Hepatocyte (in vitro differentiated cells): Measurements from ENCODE around the gene CRACDL. TPM values are rescaled to one million over a fixed set of nuclear protein-coding genes. Genes with fewer than 3 reads are reported as not detected.

Source experiments
- DNase-seq: peaks from one replicate; pipeline ENCODE4 v3.0.0-alpha.2; 2016; ENCODE audit warnings: low spot score
- H2AFZ ChIP-seq: fragments of 200-600 bp; sonication (generic); 2 replicates; pipeline ENCODE4 v1.6.0; 2016; ENCODE audit warnings: antibody characterized with exemption, mild to moderate bottlenecking
- H3K27ac ChIP-seq: fragments of 200-600 bp; sonication (generic); 2 replicates; pipeline ENCODE4 v1.5.1; 2016; ENCODE audit warnings: mild to moderate bottlenecking
- H3K27me3 ChIP-seq: fragments of 200-600 bp; sonication (generic); 2 replicates; pipeline ENCODE4 v1.6.1; 2016
- H3K36me3 ChIP-seq: fragments of 200-600 bp; sonication (generic); replicated peaks from 2 replicates; pipeline ENCODE4 v1.5.1; 2016; ENCODE audit warnings: low read depth; ENCODE audit not compliant: insufficient read depth
- H3K4me1 ChIP-seq: fragments of 200-600 bp; sonication (generic); 2 replicates; pipeline ENCODE4 v1.5.1; 2016; ENCODE audit warnings: mild to moderate bottlenecking, moderate library complexity; ENCODE audit not compliant: insufficient read depth
- H3K4me2 ChIP-seq: fragments of 200-600 bp; sonication (generic); 2 replicates; pipeline ENCODE4 v1.6.0; 2016
- H3K4me3 ChIP-seq: fragments of 200-600 bp; sonication (generic); 2 replicates; pipeline ENCODE4 v1.5.1; 2016; ENCODE audit warnings: mild to moderate bottlenecking
- H3K79me2 ChIP-seq: fragments of 200-600 bp; sonication (generic); 2 replicates; pipeline ENCODE4 v1.6.0; 2017; ENCODE audit warnings: mild to moderate bottlenecking
- H3K9me2 ChIP-seq: fragments of 200-600 bp; sonication (generic); replicated peaks from 2 replicates; pipeline ENCODE4 v1.6.0; 2017; ENCODE audit warnings: mild to moderate bottlenecking; ENCODE audit not compliant: insufficient read depth
- H3K9me3 ChIP-seq: fragments of 200-600 bp; sonication (generic); 2 replicates; pipeline ENCODE4 v1.5.1; 2016; ENCODE audit warnings: low read depth, mild to moderate bottlenecking
- H4K20me1 ChIP-seq: fragments of 200-600 bp; sonication (generic); 2 replicates; pipeline ENCODE4 v1.6.0; 2016; ENCODE audit warnings: mild to moderate bottlenecking; ENCODE audit not compliant: insufficient read depth, poor library complexity, severe bottlenecking
- EZH2 ChIP-seq: fragments of 200-600 bp; sonication (generic); IDR thresholded peaks from 2 replicates; pipeline ENCODE4 v1.6.1; 2016; ENCODE audit warnings: antibody characterized with exemption, mild to moderate bottlenecking, borderline replicate concordance
- EZH2phosphoT487 ChIP-seq: fragments of 200-600 bp; sonication (generic); IDR thresholded peaks from one replicate; pipeline ENCODE4 v1.6.1; 2018; ENCODE audit warnings: antibody characterized with exemption, mild to moderate bottlenecking, low read depth, moderate library complexity; ENCODE audit not compliant: unreplicated experiment, severe bottlenecking
- WGBS: methylation state at CpG from one replicate; pipeline ENCODE4 v1.1.6; 2016; ENCODE audit warnings: low lambda C conversion rate; ENCODE audit errors: missing lambda C conversion rate; 5-methylcytosine and 5-hydroxymethylcytosine counted together
- polyA plus RNA-seq: library from polyadenylated mRNA; unstranded; fragments of >200 nt; fragmentation: Nextera tagmentation; extraction: Ambion mirVana; gene quantifications from 2 replicates; pipeline ENCODE4 v1.2.1, GENCODE V29; 2016
- total RNA-seq: library from RNA; depleted of rRNA; stranded (reverse); fragments of >200 nt; gene quantifications from 2 replicates; pipeline ENCODE4 v1.2.3, GENCODE V29; 2014
- TF ChIP-seq, protein P1 (sequence below): fragments of 200-600 bp; sonication (generic); IDR thresholded peaks from 2 replicates; pipeline ENCODE4 v1.5.1; 2016; ENCODE audit warnings: antibody characterized with exemption, mild to moderate bottlenecking; ENCODE audit not compliant: poor library complexity

Gene CRACDL
- total and polyA plus RNA-seq, 2 experiments from 2014 or later: 0.47 to 1.4 TPM

DNA sequence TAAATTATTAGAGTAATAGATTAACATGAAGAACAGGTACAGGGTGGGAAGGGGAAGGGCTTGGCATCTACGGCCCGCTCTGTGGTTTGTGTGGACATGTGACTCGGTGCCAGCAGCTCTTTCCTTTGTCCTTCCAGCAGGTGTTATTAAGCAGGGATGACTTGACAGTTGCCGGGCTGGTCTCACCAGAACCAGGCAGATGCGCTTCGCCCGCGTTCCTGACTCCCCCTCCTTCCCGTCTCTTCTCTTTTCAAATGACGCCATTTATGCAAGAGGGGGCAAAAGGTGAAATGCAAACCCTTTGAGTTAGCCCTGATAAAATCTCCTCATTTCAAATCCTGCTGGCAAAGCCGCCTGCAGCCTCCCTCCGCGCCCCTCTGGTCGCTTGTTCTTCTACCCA, 166.2 kb downstream of the CRACDL start:
- no peaks in the 10 kb centered on the region for H3K9me3 ChIP-seq
- H4K20me1 ChIP-seq: no peaks in the 10 kb centered on the region
- no peak overlapping the region for H3K4me3 ChIP-seq
- no peak for DNase-seq
- WGBS: 63% methylated on average over 14 of the region's 14 CpGs
- no peak overlapping the region for H3K4me2 ChIP-seq
- H3K9me2 ChIP-seq: no peaks in the 10 kb centered on the region
- H2AFZ ChIP-seq: no peak overlapping the region
- H3K27me3 ChIP-seq: no peaks in the 10 kb centered on the region
- H3K36me3 ChIP-seq: no peaks in the 10 kb centered on the region
- no peak overlapping the region for H3K27ac ChIP-seq
- H3K79me2 ChIP-seq: no peaks in the 10 kb centered on the region
- H3K4me1 ChIP-seq: peaks cover 2% of the 10 kb centered on the region
- TF ChIP-seq, protein P1, sequence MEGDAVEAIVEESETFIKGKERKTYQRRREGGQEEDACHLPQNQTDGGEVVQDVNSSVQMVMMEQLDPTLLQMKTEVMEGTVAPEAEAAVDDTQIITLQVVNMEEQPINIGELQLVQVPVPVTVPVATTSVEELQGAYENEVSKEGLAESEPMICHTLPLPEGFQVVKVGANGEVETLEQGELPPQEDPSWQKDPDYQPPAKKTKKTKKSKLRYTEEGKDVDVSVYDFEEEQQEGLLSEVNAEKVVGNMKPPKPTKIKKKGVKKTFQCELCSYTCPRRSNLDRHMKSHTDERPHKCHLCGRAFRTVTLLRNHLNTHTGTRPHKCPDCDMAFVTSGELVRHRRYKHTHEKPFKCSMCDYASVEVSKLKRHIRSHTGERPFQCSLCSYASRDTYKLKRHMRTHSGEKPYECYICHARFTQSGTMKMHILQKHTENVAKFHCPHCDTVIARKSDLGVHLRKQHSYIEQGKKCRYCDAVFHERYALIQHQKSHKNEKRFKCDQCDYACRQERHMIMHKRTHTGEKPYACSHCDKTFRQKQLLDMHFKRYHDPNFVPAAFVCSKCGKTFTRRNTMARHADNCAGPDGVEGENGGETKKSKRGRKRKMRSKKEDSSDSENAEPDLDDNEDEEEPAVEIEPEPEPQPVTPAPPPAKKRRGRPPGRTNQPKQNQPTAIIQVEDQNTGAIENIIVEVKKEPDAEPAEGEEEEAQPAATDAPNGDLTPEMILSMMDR: no peak

DNA sequence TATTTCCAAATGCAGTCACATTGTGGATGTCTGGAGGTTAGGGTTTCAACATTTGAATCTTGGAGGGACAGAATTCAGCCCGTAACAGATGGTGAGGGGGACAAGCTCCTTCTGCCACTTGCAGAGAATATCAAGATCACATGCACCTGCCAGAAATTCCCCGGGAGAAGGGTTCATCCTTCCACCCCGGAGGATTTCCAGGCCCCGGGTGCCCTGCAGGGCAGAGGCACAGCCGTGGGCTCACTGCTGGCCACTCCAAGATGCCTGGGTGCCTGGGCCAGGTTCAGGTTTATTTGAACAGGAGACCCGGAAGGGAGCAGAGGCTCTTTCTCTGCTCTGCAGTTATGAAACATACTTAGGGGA, 166.9 kb downstream of the CRACDL start:
- H3K79me2 ChIP-seq: no peaks in the 10 kb centered on the region
- no peak overlapping the region for H3K4me3 ChIP-seq
- H3K9me3 ChIP-seq: no peaks in the 10 kb centered on the region
- no peaks in the 10 kb centered on the region for H3K36me3 ChIP-seq
- H3K4me2 ChIP-seq: no peak overlapping the region
- 89% methylated on average over 6 of the region's 6 CpGs for WGBS
- no peaks in the 10 kb centered on the region for H3K27me3 ChIP-seq
- peaks cover 2% of the 10 kb centered on the region for H3K4me1 ChIP-seq
- TF ChIP-seq EZH2phosphoT487: no peak
- TF ChIP-seq, protein P1: no peak
- TF ChIP-seq EZH2: no peak
- no peak overlapping the region for H2AFZ ChIP-seq
- no peak overlapping the region for H3K27ac ChIP-seq
- H3K9me2 ChIP-seq: no peaks in the 10 kb centered on the region
- H4K20me1 ChIP-seq: no peaks in the 10 kb centered on the region
- no peak for DNase-seq

DNA sequence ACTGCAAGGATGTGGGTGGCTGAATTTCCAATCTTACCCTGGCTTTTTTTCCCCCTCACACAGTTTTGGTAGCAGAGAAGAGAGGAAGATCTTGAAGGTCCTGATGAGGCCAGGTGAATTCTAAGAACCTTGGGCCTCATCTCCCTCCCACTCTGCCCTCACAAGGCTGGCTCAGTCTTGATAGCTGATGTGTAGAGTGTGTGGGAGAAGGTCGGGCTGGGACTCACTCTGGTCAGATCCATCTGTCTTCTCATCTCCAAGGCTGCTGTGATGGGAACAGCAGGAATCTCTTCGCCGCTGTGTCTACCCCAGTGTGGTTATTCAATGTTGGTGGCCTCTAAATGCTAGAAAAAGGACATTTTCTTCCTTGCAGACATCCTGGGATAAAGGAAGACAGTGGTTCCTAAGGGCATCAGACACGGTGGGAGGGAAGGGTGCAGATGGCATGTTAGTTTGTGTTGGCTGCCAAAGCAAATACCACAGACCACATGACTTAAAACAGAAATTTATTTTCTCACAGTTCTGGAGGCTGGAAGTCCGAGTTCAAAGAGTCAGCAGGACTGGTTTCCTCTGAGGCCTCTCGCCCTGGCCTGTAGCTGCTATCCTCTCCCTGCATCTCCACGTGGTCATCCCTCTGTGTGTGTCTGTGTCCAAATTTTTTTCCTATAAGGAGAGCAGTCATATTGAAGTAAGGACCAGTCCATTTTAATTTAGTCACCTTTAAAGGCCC, 167.5 kb downstream of the CRACDL start:
- H3K4me2 ChIP-seq: no peak overlapping the region

More for the DNA sequence above, 167.5 kb downstream of the CRACDL start:
- no peaks in the 10 kb centered on the region for H3K9me3 ChIP-seq
- H3K27me3 ChIP-seq: no peaks in the 10 kb centered on the region
- no peak overlapping the region for H3K27ac ChIP-seq
- 83% methylated on average over 7 of the region's 7 CpGs for WGBS
- no peaks in the 10 kb centered on the region for H3K79me2 ChIP-seq
- no peaks in the 10 kb centered on the region for H3K36me3 ChIP-seq
- H3K9me2 ChIP-seq: no peaks in the 10 kb centered on the region
- no peak for DNase-seq
- TF ChIP-seq EZH2: no peak
- TF ChIP-seq, protein P1: no peak
- TF ChIP-seq EZH2phosphoT487: no peak
- no peaks in the 10 kb centered on the region for H4K20me1 ChIP-seq
- peaks cover 2% of the 10 kb centered on the region for H3K4me1 ChIP-seq
- no peak overlapping the region for H3K4me3 ChIP-seq
- no peak overlapping the region for H2AFZ ChIP-seq
